ENCODE data around the gene C3orf70.

DNA sequence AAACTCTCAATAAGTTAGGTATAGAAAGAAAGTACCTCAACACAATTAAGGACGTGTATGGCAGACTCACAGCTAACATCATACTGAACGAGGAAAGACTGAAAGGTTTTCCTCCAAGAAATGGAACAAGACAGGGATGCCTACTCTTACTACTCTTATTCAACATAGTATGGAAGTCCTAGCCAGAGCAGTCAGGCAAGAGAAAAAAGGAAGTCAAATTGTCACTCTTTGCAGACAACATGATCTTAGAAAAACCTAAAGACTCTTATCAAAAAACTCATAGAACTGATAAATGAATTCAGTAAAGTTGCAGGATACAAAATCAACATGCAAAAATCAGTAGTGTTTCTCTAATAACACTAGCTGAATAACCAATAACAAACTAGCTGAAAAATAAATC lies 96.0 kb downstream of the C3orf70 start:
- no peak for TF ChIP-seq POLR2AphosphoS5 (IDR thresholded peaks at IDR 0.05; ENCODE audit: low read depth, low read length)
- no peak for TF ChIP-seq POLR2A (IDR thresholded peaks at IDR 0.05; ENCODE audit: low read depth, low read length)
- TF ChIP-seq SPI1 (IDR thresholded peaks at IDR 0.05; ENCODE audit: low read depth, low read length): peak; percentile 73
- TF ChIP-seq TAF1 (IDR thresholded peaks at IDR 0.05; ENCODE audit: low read depth, low read length): no peak
- no peak for TF ChIP-seq PAX5 (IDR thresholded peaks at IDR 0.05; ENCODE audit: insufficient read depth, low read length, severe bottlenecking)
- no peak for TF ChIP-seq POU2F2 (IDR thresholded peaks at IDR 0.05; ENCODE audit: low read depth, low read length)
